Mesenchymal stem cell (in vitro differentiated cells and primary cell): Measurements from ENCODE around the gene RPGRIP1L. TPM values are rescaled to one million over a fixed set of nuclear protein-coding genes. Genes with fewer than 3 reads are reported as not detected.
A peak's percentile ranks its signal among the peaks of the same experiment; 100 is the strongest.

ENCODE experiments used
- DNase-seq: peaks from one replicate; pipeline ENCODE4 v3.0.0-alpha.2; 2013
- H2AFZ ChIP-seq: one replicate; pipeline ENCODE4 v1.6.1; 2013; ENCODE audit warnings: low read depth, mild to moderate bottlenecking, control low read depth, inconsistent platforms, low read length, moderate library complexity
- H2AK5ac ChIP-seq: 2 replicates; pipeline ENCODE4 v1.6.1; 2013; ENCODE audit warnings: low read length, moderate library complexity, mild to moderate bottlenecking, inconsistent platforms; ENCODE audit not compliant: severe bottlenecking
- H2BK120ac ChIP-seq: one replicate; pipeline ENCODE4 v1.6.1; 2013; ENCODE audit warnings: low read depth, mild to moderate bottlenecking, inconsistent platforms, low read length, moderate library complexity
- H2BK12ac ChIP-seq, 2 experiments: one replicate each; pipeline ENCODE4 v1.6.1; 2013; ENCODE audit warnings: inconsistent platforms in 2 of 2, low read length in 2 of 2, mild to moderate bottlenecking in 2 of 2, moderate library complexity in 2 of 2, control low read depth in 1 of 2
- H2BK15ac ChIP-seq: one replicate; pipeline ENCODE4 v1.6.1; 2013; ENCODE audit warnings: mild to moderate bottlenecking, low read depth, inconsistent platforms; ENCODE audit not compliant: poor library complexity, severe bottlenecking
- H2BK5ac ChIP-seq: 2 replicates; pipeline ENCODE4 v1.6.1; 2013; ENCODE audit warnings: low read depth, mild to moderate bottlenecking, low read length, control low read depth, inconsistent platforms; ENCODE audit not compliant: poor library complexity, severe bottlenecking
- H3K14ac ChIP-seq, 2 experiments: one replicate each; pipeline ENCODE4 v1.6.1; 2013; ENCODE audit warnings: inconsistent platforms in 2 of 2, low read length in 2 of 2, control low read depth in 1 of 2, mild to moderate bottlenecking in 1 of 2, moderate library complexity in 1 of 2
- H3K18ac ChIP-seq, 2 experiments: one replicate each; pipeline ENCODE4 v1.6.1; 2013; ENCODE audit warnings: inconsistent platforms in 2 of 2, low read length in 2 of 2, control low read depth in 1 of 2, low read depth in 1 of 2, mild to moderate bottlenecking in 1 of 2
- H3K23ac ChIP-seq, 2 experiments: one replicate each; pipeline ENCODE4 v1.6.1; 2013; ENCODE audit warnings: inconsistent platforms in 2 of 2, low read length in 2 of 2, mild to moderate bottlenecking in 2 of 2, moderate library complexity in 2 of 2, control low read depth in 1 of 2
- H3K27ac ChIP-seq: 2 replicates; pipeline ENCODE4 v1.5.1; 2013; ENCODE audit warnings: mild to moderate bottlenecking, moderate library complexity, low read length, control low read depth, inconsistent platforms; ENCODE audit not compliant: poor library complexity, severe bottlenecking
- H3K27me3 ChIP-seq, 2 experiments: 2 replicates each; pipeline versions ENCODE4 v1.6.1 to v1.7.0; 2013; ENCODE audit warnings: low read length in 2 of 2, mild to moderate bottlenecking in 2 of 2, moderate library complexity in 2 of 2, control low read depth in 1 of 2, inconsistent platforms in 1 of 2; ENCODE audit not compliant: control insufficient read depth in 1 of 2, insufficient read depth in 1 of 2
- H3K36me3 ChIP-seq, 2 experiments: 2 replicates each; pipeline versions ENCODE4 v1.6.1 to v1.7.0; 2013; ENCODE audit warnings: low read length in 2 of 2, control low read depth in 1 of 2, inconsistent platforms in 1 of 2, low read depth in 1 of 2, mild to moderate bottlenecking in 1 of 2; ENCODE audit not compliant: insufficient read depth in 2 of 2, control insufficient read depth in 1 of 2
- H3K4ac ChIP-seq, 2 experiments: one replicate each; pipeline ENCODE4 v1.6.1; 2013; ENCODE audit warnings: inconsistent platforms in 2 of 2, low read length in 2 of 2, mild to moderate bottlenecking in 2 of 2, moderate library complexity in 2 of 2, control low read depth in 1 of 2, low read depth in 1 of 2
- H3K4me1 ChIP-seq: 2 replicates; pipeline ENCODE4 v1.6.1; 2013; ENCODE audit warnings: low read depth, low read length, control low read depth; ENCODE audit not compliant: control insufficient read depth, insufficient read depth
- H3K4me2 ChIP-seq: 2 replicates; pipeline ENCODE4 v1.6.1; 2013; ENCODE audit warnings: low read length, mild to moderate bottlenecking, inconsistent platforms; ENCODE audit not compliant: poor library complexity, severe bottlenecking
- H3K4me3 ChIP-seq, 2 experiments: 2 replicates each; pipeline versions ENCODE4 v1.5.1 to v1.7.0; 2013; ENCODE audit warnings: low read length in 2 of 2, mild to moderate bottlenecking in 2 of 2, control low read depth in 1 of 2, low read depth in 1 of 2; ENCODE audit not compliant: insufficient read depth in 1 of 2
- H3K79me1 ChIP-seq: replicated peaks from 2 replicates; pipeline ENCODE4 v1.6.1; 2013; ENCODE audit warnings: mild to moderate bottlenecking, control low read depth, low read length, inconsistent platforms; ENCODE audit not compliant: poor library complexity, severe bottlenecking
- H3K9ac ChIP-seq: 2 replicates; pipeline ENCODE4 v1.7.0; 2013; ENCODE audit warnings: mild to moderate bottlenecking, low read length, moderate library complexity
- H3K9me3 ChIP-seq: 2 replicates; pipeline ENCODE4 v1.7.0; 2013; ENCODE audit warnings: mild to moderate bottlenecking, low read length; ENCODE audit not compliant: control insufficient read depth
- H4K8ac ChIP-seq: one replicate; pipeline ENCODE4 v1.6.1; 2013; ENCODE audit warnings: inconsistent platforms, mild to moderate bottlenecking, low read length, moderate library complexity
- H4K91ac ChIP-seq: one replicate; pipeline ENCODE4 v1.6.1; 2013; ENCODE audit warnings: mild to moderate bottlenecking, low read length, inconsistent platforms
- WGBS: methylation state at CpG from one replicate; pipeline ENCODE4 v1.1.7; 2013; ENCODE audit warnings: mixed read lengths; 5-methylcytosine and 5-hydroxymethylcytosine counted together
- polyA plus RNA-seq, 2 experiments: library from polyadenylated mRNA; stranded (reverse); fragments of 200-250 nt; gene quantifications; one replicate each; pipeline ENCODE4 v1.2.3, GENCODE V29; 2013

RPGRIP1L gene
- 10.6 TPM for polyA plus RNA-seq (2013, experiment 1 of 2)
- polyA plus RNA-seq (2013, experiment 2 of 2): 9.8 TPM

DNA sequence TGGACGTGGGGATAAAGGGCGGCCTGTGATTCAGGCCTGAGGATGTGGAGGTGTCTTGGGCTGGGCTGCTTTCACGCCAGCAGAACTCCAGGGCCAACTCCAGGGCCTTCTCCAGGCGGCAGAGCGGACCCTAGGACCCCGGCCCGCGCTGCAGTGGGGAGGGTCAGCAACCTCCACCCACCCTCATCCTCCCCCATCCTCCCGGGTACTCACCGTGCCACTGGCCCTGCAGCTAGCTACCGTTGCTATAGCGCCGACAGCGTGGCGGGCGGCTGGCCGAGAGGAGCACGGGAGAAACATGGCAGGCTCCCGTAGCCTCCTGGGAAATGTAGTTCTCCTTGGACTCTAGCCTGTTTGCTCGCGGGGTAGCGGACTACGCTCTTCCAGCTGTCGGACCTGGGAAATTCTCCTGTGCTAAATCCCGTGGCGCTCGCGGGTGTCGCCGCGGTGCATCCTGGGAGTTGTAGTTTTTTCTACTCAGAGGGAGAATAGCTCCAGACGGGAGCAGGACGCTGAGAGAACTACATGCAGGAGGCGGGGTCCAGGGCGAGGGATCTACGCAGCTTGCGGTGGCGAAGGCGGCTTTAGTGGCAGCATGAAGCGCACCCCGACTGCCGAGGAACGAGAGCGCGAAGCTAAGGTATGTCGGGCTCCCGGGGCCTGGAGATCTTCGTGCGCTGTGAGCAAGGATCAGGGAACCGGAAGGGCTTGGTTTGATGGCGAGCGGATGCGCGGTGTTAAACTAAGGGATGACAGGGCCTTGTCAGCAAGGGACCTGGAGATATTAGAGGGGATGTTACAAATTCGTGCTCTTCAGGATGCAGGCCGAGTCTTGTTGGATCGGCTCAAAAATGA lies at the start of gene RPGRIP1L, which contains the start of gene FTO:
TSS of gene RPGRIP1L (minus strand) at position 270 of the 855 bp plus-strand sequence. CDS start 3,136 bp downstream, outside the sequence.
TSS of gene FTO (plus strand) at position 567 of the 855 bp plus-strand sequence.
- H3K4me2 ChIP-seq: peak within 1 kb of the TSS; percentile 85
- H2AK5ac ChIP-seq: peak within 1 kb of the TSS; percentile 35
- peak within 1 kb of the TSS; percentile 68 to 73 for H3K18ac ChIP-seq
- no peak within 1 kb of the TSS for H2BK12ac ChIP-seq
- H3K4ac ChIP-seq: peak within 1 kb of the TSS; percentile 26 to 46
- peak; percentile 99 for DNase-seq
- H3K9me3 ChIP-seq: no peaks in the 10 kb centered on the region
- H3K36me3 ChIP-seq: peaks cover 0 to 11% of the 10 kb centered on the region in 2 experiments
- peak within 1 kb of the TSS; percentile 34 for H4K91ac ChIP-seq
- peak within 1 kb of the TSS; percentile 91 to 93 for H3K4me3 ChIP-seq
- H2BK120ac ChIP-seq: no peak within 1 kb of the TSS
- under 1% methylated on average over 57 of the region's 57 CpGs for WGBS
- peaks cover 2% of the 10 kb centered on the region for H3K4me1 ChIP-seq
- H3K14ac ChIP-seq: peak within 1 kb of the TSS in 1 of 2 experiments; percentile 92
- peak within 1 kb of the TSS; percentile 70 for H4K8ac ChIP-seq
- no peak within 1 kb of the TSS for H3K27ac ChIP-seq
- peak within 1 kb of the TSS; percentile 95 for H2AFZ ChIP-seq
- peak within 1 kb of the TSS; percentile 93 for H3K9ac ChIP-seq
- no peak within 1 kb of the TSS for H3K23ac ChIP-seq
- H3K27me3 ChIP-seq: no peaks in the 10 kb centered on the region
- H2BK5ac ChIP-seq: no peak within 1 kb of the TSS
- H3K79me1 ChIP-seq: peaks cover 15% of the 10 kb centered on the region
- no peak within 1 kb of the TSS for H2BK15ac ChIP-seq

DNA sequence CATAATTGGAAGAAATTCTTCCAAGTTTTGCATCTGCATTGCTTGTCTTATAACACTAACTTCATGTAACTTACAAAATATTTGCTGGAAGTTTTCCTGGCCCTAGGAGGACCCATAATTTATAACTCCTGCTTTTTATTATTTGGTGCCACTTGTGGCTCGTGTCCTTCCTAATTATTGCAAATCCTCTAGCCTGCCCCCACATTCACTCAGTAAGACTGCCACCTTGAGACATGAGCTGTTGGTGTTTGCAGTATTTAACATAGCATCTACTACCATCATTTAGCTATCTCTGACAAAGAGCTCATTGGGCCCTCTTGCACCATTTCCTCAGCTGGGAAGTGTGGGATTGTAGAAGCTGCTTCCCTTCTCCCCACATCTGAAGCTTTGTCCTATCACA lies 49.8 kb upstream of the RPGRIP1L start:
- WGBS: 80% methylated on average over 1 of the region's 1 CpG
- H3K9me3 ChIP-seq: no peaks in the 10 kb centered on the region

DNA sequence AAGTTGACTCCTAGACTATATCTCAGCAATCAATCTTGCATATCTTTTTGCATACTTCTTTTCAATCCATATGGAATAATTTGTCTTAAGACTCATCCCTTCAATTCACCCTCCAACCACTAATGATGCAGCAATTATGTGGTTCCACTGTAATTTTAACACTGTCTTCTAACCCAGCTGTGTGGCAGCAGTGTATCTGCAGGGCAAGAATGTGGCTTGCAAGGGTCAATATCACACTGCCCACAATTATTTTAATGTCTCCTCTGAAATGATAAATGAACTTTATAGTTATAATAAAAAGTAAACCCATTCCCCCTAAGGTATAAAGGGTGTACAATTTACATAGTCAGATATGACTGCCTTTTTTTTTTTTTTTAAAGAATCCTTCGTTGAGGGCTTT lies 48.9 kb upstream of the RPGRIP1L start:
- no peak for DNase-seq
- Histone ChIP-seq H3K79me1 (peaks cover 16% of the 10 kb centered on the region), H3K36me3 (no peaks in the 10 kb centered on the region), H4K8ac (no peak overlapping the region), H3K27ac (no peak overlapping the region), H3K14ac (no peak overlapping the region), H2AK5ac (no peak overlapping the region), H3K18ac (no peak overlapping the region), H3K27me3 (no peaks in the 10 kb centered on the region), H3K9me3 (peaks cover 6% of the 10 kb centered on the region), H3K4ac (no peak overlapping the region), H3K4me3 (no peak overlapping the region), H4K91ac (no peak overlapping the region), H3K23ac (no peak overlapping the region), H2BK12ac (no peak overlapping the region), H3K9ac (no peak overlapping the region), H3K4me2 (no peak overlapping the region), H3K4me1 (peaks cover 7% of the 10 kb centered on the region), H2BK5ac (no peak overlapping the region), H2BK120ac (no peak overlapping the region), H2BK15ac (no peak overlapping the region), H2AFZ (no peak overlapping the region)
- 96% methylated on average over 1 of the region's 1 CpG for WGBS

More for the DNA sequence above, 49.8 kb upstream of the RPGRIP1L start:
- no peak overlapping the region for H3K23ac ChIP-seq
- no peak overlapping the region for H2BK5ac ChIP-seq
- no peak overlapping the region for H3K4me2 ChIP-seq
- no peaks in the 10 kb centered on the region for H3K27me3 ChIP-seq
- peaks cover 7% of the 10 kb centered on the region for H3K4me1 ChIP-seq
- no peak overlapping the region for H3K9ac ChIP-seq
- H2BK120ac ChIP-seq: no peak overlapping the region
- no peak overlapping the region for H3K27ac ChIP-seq
- no peaks in the 10 kb centered on the region for H3K36me3 ChIP-seq
- DNase-seq: no peak
- H3K4me3 ChIP-seq: no peak overlapping the region
- no peak overlapping the region for H2AFZ ChIP-seq
- no peak overlapping the region for H4K91ac ChIP-seq
- H4K8ac ChIP-seq: no peak overlapping the region
- H3K18ac ChIP-seq: no peak overlapping the region
- no peak overlapping the region for H2BK15ac ChIP-seq
- no peak overlapping the region for H3K14ac ChIP-seq
- no peak overlapping the region for H2BK12ac ChIP-seq
- peak overlapping the region; percentile 54 for H2AK5ac ChIP-seq
- H3K4ac ChIP-seq: no peak overlapping the region
- peaks cover 16% of the 10 kb centered on the region for H3K79me1 ChIP-seq

DNA sequence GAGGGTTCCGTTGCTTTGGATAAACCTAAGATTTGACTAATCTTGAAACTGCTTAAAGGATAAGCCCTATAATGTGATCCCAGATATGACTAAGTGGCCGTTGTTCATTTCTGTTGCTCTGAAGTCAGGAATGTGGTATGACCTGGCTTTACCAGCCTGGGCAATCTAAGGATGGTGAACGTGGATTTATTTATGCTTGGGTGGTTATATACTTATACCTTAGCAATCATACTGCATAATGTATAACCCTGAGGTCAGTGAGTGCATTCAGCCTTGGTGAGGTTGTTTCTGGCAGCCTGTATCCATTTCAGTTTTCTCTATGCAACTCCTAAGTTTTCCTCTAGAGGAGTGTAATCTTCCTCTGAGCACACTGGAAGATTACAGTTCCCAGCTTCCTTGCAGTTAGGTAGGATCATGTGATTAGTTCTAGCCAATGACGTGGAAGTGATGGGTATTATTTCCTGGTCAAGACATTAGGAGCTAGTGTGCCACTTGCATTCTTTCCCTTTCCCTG lies 42.2 kb upstream of the RPGRIP1L start:
- Histone ChIP-seq H3K27me3 (no peaks in the 10 kb centered on the region), H3K9me3 (peaks cover 7% of the 10 kb centered on the region), H3K14ac (no peak overlapping the region), H3K4me3 (peak overlapping the region in 1 of 2 experiments; percentile 46), H4K91ac (no peak overlapping the region), H2BK120ac (no peak overlapping the region), H3K4ac (no peak overlapping the region), H3K36me3 (no peaks in the 10 kb centered on the region), H2AFZ (no peak overlapping the region), H3K4me1 (peaks cover 4% of the 10 kb centered on the region), H4K8ac (no peak overlapping the region), H2BK15ac (no peak overlapping the region), H3K27ac (peak overlapping the region; percentile 57), H3K79me1 (peaks cover 9% of the 10 kb centered on the region), H2BK12ac (no peak overlapping the region), H3K4me2 (no peak overlapping the region), H3K23ac (no peak overlapping the region), H2BK5ac (no peak overlapping the region), H3K18ac (no peak overlapping the region), H2AK5ac (no peak overlapping the region), H3K9ac (peak overlapping the region; percentile 39)
- no peak for DNase-seq
- WGBS: 34% methylated on average over 3 of the region's 4 CpGs
